ENCODE data around the gene PTGES3L. TPM values are rescaled to one million over a fixed set of nuclear protein-coding genes. Genes with fewer than 3 reads are reported as not detected.
"Not testable (repeated sequence)": the region's sequence is repeated elsewhere in the genome, so short reads cannot be mapped to it uniquely, and the experiment has no call there.

Gene PTGES3L
- polyA plus RNA-seq, 1 of the 3 experiments (the other 2 are of a cell fraction): 1.4 TPM

- peaks cover 78% of the 10 kb centered on the region for H3F3A ChIP-seq (replicated peaks; ENCODE audit: insufficient read depth)
- peak overlapping the region; percentile 16; the same call in 1 of the 2 replicates for H3K4me2 ChIP-seq
- peaks cover 41% of the 10 kb centered on the region for H3K79me2 ChIP-seq (ENCODE audit: insufficient read depth)
- peaks cover 6 to 11% of the 10 kb centered on the region in 2 experiments; a peak in 2 of 4 replicates for H3K4me1 ChIP-seq (ENCODE audit: control insufficient read depth in 1 of 2, insufficient read depth in 2 of 2, low read depth in 1 of 2, low read length in 1 of 2)
- 94% methylated on average over 13 of the region's 13 CpGs for WGBS (ENCODE audit: low lambda C conversion rate)
- H3K27ac ChIP-seq (ENCODE audit: low read depth in 2 of 2, low read length in 1 of 2); H2AFZ ChIP-seq (ENCODE audit: low read depth); DNase-seq; H3K27me3 ChIP-seq (ENCODE audit: insufficient read depth); H3K9me3 ChIP-seq; CTCF ChIA-PET; H3K4me3 ChIP-seq (ENCODE audit: low read depth in 2 of 2, low read length in 1 of 2); H3K9me2 ChIP-seq: not testable (repeated sequence)
- H4K20me1 ChIP-seq (ENCODE audit: insufficient read depth): peaks cover 41% of the 10 kb centered on the region
- H3K36me3 ChIP-seq (replicated peaks in 1 of 2; ENCODE audit: control insufficient read depth in 1 of 2, insufficient read depth in 2 of 2, low read length in 1 of 2): peaks cover 31 to 41% of the 10 kb centered on the region in 2 experiments
- H3K9ac ChIP-seq: peak overlapping the region; percentile 24; the same call in 1 of the 2 replicates
- POLR2A ChIA-PET: interaction anchor here (1.0 kb wide), 1 partner anchor 23 kb away, joined by 3 read pairs; no protein-coding TSS in a partner anchor
Measured at GRCh38 chr17:43000894-43001293, 21.0 kb upstream of the PTGES3L start.

GRCh38 chr17:42999003-42999525 lies 19.2 kb upstream of the PTGES3L start:
- Histone ChIP-seq H3K27ac (ENCODE audit: low read depth in 2 of 2, low read length in 1 of 2) (peak overlapping the region; percentile 87 to 90), H3K4me1 (ENCODE audit: control insufficient read depth in 1 of 2, insufficient read depth in 2 of 2, low read depth in 1 of 2, low read length in 1 of 2) (peaks cover 6 to 11% of the 10 kb centered on the region in 2 experiments; a peak in 2 of 4 replicates), H3K79me2 (ENCODE audit: insufficient read depth) (peaks cover 41% of the 10 kb centered on the region), H3K9me2 (no peaks in the 10 kb centered on the region), H3F3A (replicated peaks; ENCODE audit: insufficient read depth) (peaks cover 66% of the 10 kb centered on the region), H4K20me1 (ENCODE audit: insufficient read depth) (peaks cover 41% of the 10 kb centered on the region), H3K4me2 (peak overlapping the region; percentile 78), H3K9ac (peak overlapping the region; percentile 100), H3K36me3 (replicated peaks in 1 of 2; ENCODE audit: control insufficient read depth in 1 of 2, insufficient read depth in 2 of 2, low read length in 1 of 2) (peaks cover 34 to 40% of the 10 kb centered on the region in 2 experiments), H3K4me3 (ENCODE audit: low read depth in 2 of 2, low read length in 1 of 2) (peak overlapping the region; percentile 85 to 87), H2AFZ (ENCODE audit: low read depth) (no peak overlapping the region), H3K9me3 (no peaks in the 10 kb centered on the region), H3K27me3 (ENCODE audit: insufficient read depth) (no peaks in the 10 kb centered on the region)
- ChIA-PET CTCF (interaction anchor here (0.6 to 4.4 kb wide), 10 partner anchors 12 to 421 kb away, joined by 3 to 27 read pairs (median 8); partner anchors contain the start of genes AOC2, BECN1, RND2 and VAT1), POLR2A (interaction anchor here (0.6 to 2.8 kb wide), 10 partner anchors 13 to 445 kb away, joined by 3 to 20 read pairs (median 6); partner anchors contain the start of genes AOC2, BRCA1, PSME3 and RND2)
- WGBS (ENCODE audit: low lambda C conversion rate): under 1% methylated on average over 10 of the region's 10 CpGs
- TF ChIP-seq MAX (IDR thresholded peaks at IDR 0.05; ENCODE audit: low read depth) (no peak), MXI1 (IDR thresholded peaks at IDR 0.05; ENCODE audit: low read depth, low read length) (no peak), SIN3A (IDR thresholded peaks at IDR 0.05; ENCODE audit: borderline replicate concordance, low read depth, low read length) (no peak), USF1 (IDR thresholded peaks at IDR 0.05; ENCODE audit: borderline replicate concordance, low read depth) (no peak)
- no peak for DNase-seq

GRCh38 chr17:42997984-42998938 lies 18.4 kb upstream of the PTGES3L start, which contains the start of gene RPL27:
Gene RPL27, plus strand, starts transcription at chr17:42998419. Its CDS starts 332 bp downstream, at chr17:42998751.
- H3K9me2 ChIP-seq: no peaks in the 10 kb centered on the region
- no peaks in the 10 kb centered on the region for H3K27me3 ChIP-seq (ENCODE audit: insufficient read depth)
- peaks cover 58% of the 10 kb centered on the region for H3F3A ChIP-seq (replicated peaks; ENCODE audit: insufficient read depth)
- H3K4me1 ChIP-seq (ENCODE audit: control insufficient read depth in 1 of 2, insufficient read depth in 2 of 2, low read depth in 1 of 2, low read length in 1 of 2): peaks cover 6 to 11% of the 10 kb centered on the region in 2 experiments; a peak in 2 of 4 replicates
- peak within 1 kb of the TSS; percentile 89 for H2AFZ ChIP-seq (ENCODE audit: low read depth)
- H3K4me2 ChIP-seq: peak within 1 kb of the TSS; percentile 78
- H3K27ac ChIP-seq (ENCODE audit: low read depth in 2 of 2, low read length in 1 of 2): peak within 1 kb of the TSS; percentile 87 to 90
- peaks cover 38% of the 10 kb centered on the region in 2 experiments for H3K36me3 ChIP-seq (replicated peaks in 1 of 2; ENCODE audit: control insufficient read depth in 1 of 2, insufficient read depth in 2 of 2, low read length in 1 of 2)
- H3K4me3 ChIP-seq (ENCODE audit: low read depth in 2 of 2, low read length in 1 of 2): peak within 1 kb of the TSS; percentile 85 to 87
- under 1% methylated on average over 49 of the region's 49 CpGs for WGBS (ENCODE audit: low lambda C conversion rate)
- ChIA-PET POLR2A (interaction anchor here (0.6 to 2.8 kb wide), 21 partner anchors 10 to 444 kb away, joined by 3 to 20 read pairs (median 5); partner anchors contain the start of genes AOC2, BRCA1, PSME3 and PTGES3L), CTCF (interaction anchor here (0.6 to 4.4 kb wide), 24 partner anchors 11 to 462 kb away, joined by 3 to 27 read pairs (median 4); partner anchors contain the start of genes AOC2, BECN1, NBR1 and PSME3)
- H3K79me2 ChIP-seq (ENCODE audit: insufficient read depth): peaks cover 41% of the 10 kb centered on the region
- peak; percentile 88 for DNase-seq
- no peaks in the 10 kb centered on the region for H3K9me3 ChIP-seq
- H4K20me1 ChIP-seq (ENCODE audit: insufficient read depth): peaks cover 36% of the 10 kb centered on the region
- H3K9ac ChIP-seq: peak within 1 kb of the TSS; percentile 100
- TF ChIP-seq, protein P1, sequence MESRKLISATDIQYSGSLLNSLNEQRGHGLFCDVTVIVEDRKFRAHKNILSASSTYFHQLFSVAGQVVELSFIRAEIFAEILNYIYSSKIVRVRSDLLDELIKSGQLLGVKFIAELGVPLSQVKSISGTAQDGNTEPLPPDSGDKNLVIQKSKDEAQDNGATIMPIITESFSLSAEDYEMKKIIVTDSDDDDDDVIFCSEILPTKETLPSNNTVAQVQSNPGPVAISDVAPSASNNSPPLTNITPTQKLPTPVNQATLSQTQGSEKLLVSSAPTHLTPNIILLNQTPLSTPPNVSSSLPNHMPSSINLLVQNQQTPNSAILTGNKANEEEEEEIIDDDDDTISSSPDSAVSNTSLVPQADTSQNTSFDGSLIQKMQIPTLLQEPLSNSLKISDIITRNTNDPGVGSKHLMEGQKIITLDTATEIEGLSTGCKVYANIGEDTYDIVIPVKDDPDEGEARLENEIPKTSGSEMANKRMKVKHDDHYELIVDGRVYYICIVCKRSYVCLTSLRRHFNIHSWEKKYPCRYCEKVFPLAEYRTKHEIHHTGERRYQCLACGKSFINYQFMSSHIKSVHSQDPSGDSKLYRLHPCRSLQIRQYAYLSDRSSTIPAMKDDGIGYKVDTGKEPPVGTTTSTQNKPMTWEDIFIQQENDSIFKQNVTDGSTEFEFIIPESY (IDR thresholded peaks at IDR 0.05; ENCODE audit: borderline replicate concordance, low read depth): peak; percentile 49; the same call in 1 of the 2 replicates
- peak; percentile 54 to 57; a peak in 2 of 4 replicates for TF ChIP-seq EP300 (IDR thresholded peaks at IDR 0.05; ENCODE audit: borderline replicate concordance in 1 of 2, low read depth in 1 of 2, low read length in 1 of 2)
- TF ChIP-seq FOSL2 (IDR thresholded peaks at IDR 0.05; ENCODE audit: borderline replicate concordance, low read depth): no peak; the same call in 1 of the 2 replicates
- peak; percentile 95 for TF ChIP-seq TAF1 (IDR thresholded peaks at IDR 0.05; ENCODE audit: borderline replicate concordance, low read depth, low read length)
- TF ChIP-seq TEAD4 (IDR thresholded peaks at IDR 0.05; ENCODE audit: borderline replicate concordance, insufficient read depth): peak; percentile 68; the same call in 1 of the 2 replicates
- TF ChIP-seq RFX5 (IDR thresholded peaks at IDR 0.05; ENCODE audit: low read length): no peak
- TF ChIP-seq CHD2 (IDR thresholded peaks at IDR 0.05; ENCODE audit: low read length, partially characterized antibody): peak; percentile 94
- peak; percentile 70; the same call in 1 of the 2 replicates for TF ChIP-seq FOXJ3 (CRISPR knock-in tag; IDR thresholded peaks at IDR 0.05)
- no peak for TF ChIP-seq JUND (IDR thresholded peaks at IDR 0.05)
- TF ChIP-seq GATA2 (CRISPR knock-in tag; IDR thresholded peaks at IDR 0.05): no peak
- peak; percentile 99 for TF ChIP-seq ELF1 (IDR thresholded peaks at IDR 0.05)
